Uterus (tissue), 2 donors: ENCODE measurements around the gene CDKN2B-AS1.

Experiments used
- CTCF ChIP-seq, 4 experiments: fragments of 200-600 bp in 2 of 4; fragments of 450-650 bp in 2 of 4; sonication (generic) in 2 of 4; IDR thresholded peaks; one replicate each; pipeline ENCODE4 v1.5.1; 2016 to 2019; ENCODE audit warnings: antibody characterized with exemption in 4 of 4, mild to moderate bottlenecking in 2 of 4, moderate library complexity in 1 of 4
- POLR2A ChIP-seq, 2 donors: fragments of 450-650 bp; IDR thresholded peaks; one replicate each; pipeline ENCODE4 v1.6.1; 2016; ENCODE audit warnings: antibody characterized with exemption in 2 of 2, mild to moderate bottlenecking in 1 of 2, moderate library complexity in 1 of 2

DNA sequence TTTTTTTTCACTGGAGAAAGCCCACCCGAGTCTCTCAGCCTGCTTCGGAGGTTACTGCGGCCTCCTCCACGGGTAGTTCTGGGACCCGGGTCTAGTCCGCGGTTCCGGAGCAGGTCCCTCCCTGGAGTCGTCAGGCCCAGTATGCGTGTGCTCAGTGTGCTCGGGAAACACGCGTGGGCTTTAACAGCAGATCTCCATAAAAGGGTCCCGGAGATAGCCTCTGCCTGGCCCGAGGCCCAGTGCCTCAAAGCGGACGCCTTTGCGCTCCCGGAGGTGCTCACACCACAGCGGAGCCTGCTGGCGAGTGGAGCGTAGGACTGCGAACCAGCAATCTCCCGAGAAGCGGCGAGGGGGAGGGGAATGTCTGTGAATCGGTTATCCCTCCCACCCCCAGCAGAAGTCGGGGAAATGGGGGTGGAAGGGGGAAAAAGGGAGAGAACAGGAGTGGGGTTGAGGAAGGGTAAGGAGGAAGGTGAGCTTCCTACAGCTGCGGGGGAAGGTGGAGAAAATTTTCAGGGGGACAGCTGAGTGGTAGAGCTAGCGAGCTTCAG, 29.1 kb upstream of the CDKN2B-AS1 start:
- TF ChIP-seq CTCF (IDR thresholded peaks at IDR 0.05) (no peak), POLR2A (IDR thresholded peaks at IDR 0.05) (no peak)
